ENCODE measurements around the gene ACTRT2. TPM values are rescaled to one million over a fixed set of nuclear protein-coding genes. Genes with fewer than 3 reads are reported as not detected.

Gene ACTRT2
- polyA plus RNA-seq, 1 donor: not detected

DNA sequence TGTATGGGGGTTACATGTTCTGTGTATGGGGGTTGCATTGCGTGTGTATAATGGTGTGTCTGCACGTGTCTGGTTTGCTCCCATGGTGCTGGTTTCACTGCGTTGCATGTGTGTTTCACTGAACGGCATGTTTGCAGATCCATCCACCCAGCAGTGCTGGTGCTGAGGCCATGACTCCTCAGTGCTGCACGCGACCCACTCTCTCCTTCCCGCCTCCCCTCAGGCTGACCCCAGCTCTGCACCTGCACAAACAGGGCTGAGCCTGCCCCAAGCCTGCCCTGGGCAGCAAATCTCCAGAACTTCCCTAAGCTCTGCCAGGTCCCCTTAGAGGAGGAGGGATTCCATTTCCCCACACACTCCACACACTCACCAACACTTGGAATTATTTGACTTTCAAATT is 18.7 kb downstream of the ACTRT2 start:
- Histone ChIP-seq H3K4me1 (ENCODE audit: control insufficient read depth, insufficient read depth, low read length) (no peaks in the 10 kb centered on the region), H3K36me3 (ENCODE audit: control insufficient read depth, insufficient read depth, low read length) (no peaks in the 10 kb centered on the region), H3K27ac (ENCODE audit: low read length) (no peak overlapping the region), H3K9me3 (ENCODE audit: control insufficient read depth, low read depth, low read length) (no peaks in the 10 kb centered on the region), H3K27me3 (ENCODE audit: control insufficient read depth, insufficient read depth, low read length) (peaks cover 3% of the 10 kb centered on the region), H3K4me3 (ENCODE audit: low read length) (no peak overlapping the region)
- WGBS (ENCODE audit: insufficient coverage, low lambda C conversion rate): no CpG with 5 or more reads among the region's 7 CpGs
- DNase-seq: no peak

- Histone ChIP-seq H3K36me3 (ENCODE audit: control insufficient read depth, insufficient read depth, low read length) (no peaks in the 10 kb centered on the region), H3K27me3 (ENCODE audit: control insufficient read depth, insufficient read depth, low read length) (peaks cover 8% of the 10 kb centered on the region), H3K27ac (ENCODE audit: low read length) (no peak overlapping the region), H3K4me1 (ENCODE audit: control insufficient read depth, insufficient read depth, low read length) (no peaks in the 10 kb centered on the region), H3K9me3 (ENCODE audit: control insufficient read depth, low read depth, low read length) (no peaks in the 10 kb centered on the region), H3K4me3 (ENCODE audit: low read length) (no peak overlapping the region)
- WGBS (ENCODE audit: insufficient coverage, low lambda C conversion rate): no CpG with 5 or more reads among the region's 9 CpGs
- DNase-seq: no peak
These were observed 21.2 kb downstream of the ACTRT2 start for GRCh38 chr1:3042481-3042880.

GRCh38 chr1:3049164-3049563 is 27.9 kb downstream of the ACTRT2 start:
- H3K36me3 ChIP-seq (ENCODE audit: control insufficient read depth, insufficient read depth, low read length): no peaks in the 10 kb centered on the region
- DNase-seq: no peak
- no peaks in the 10 kb centered on the region for H3K4me1 ChIP-seq (ENCODE audit: control insufficient read depth, insufficient read depth, low read length)
- no peak overlapping the region for H3K27ac ChIP-seq (ENCODE audit: low read length)
- peaks cover 10% of the 10 kb centered on the region for H3K27me3 ChIP-seq (ENCODE audit: control insufficient read depth, insufficient read depth, low read length)
- H3K9me3 ChIP-seq (ENCODE audit: control insufficient read depth, low read depth, low read length): peaks cover 3% of the 10 kb centered on the region
- H3K4me3 ChIP-seq (ENCODE audit: low read length): no peak overlapping the region
- WGBS (ENCODE audit: insufficient coverage, low lambda C conversion rate): no CpG with 5 or more reads among the region's 7 CpGs

DNA sequence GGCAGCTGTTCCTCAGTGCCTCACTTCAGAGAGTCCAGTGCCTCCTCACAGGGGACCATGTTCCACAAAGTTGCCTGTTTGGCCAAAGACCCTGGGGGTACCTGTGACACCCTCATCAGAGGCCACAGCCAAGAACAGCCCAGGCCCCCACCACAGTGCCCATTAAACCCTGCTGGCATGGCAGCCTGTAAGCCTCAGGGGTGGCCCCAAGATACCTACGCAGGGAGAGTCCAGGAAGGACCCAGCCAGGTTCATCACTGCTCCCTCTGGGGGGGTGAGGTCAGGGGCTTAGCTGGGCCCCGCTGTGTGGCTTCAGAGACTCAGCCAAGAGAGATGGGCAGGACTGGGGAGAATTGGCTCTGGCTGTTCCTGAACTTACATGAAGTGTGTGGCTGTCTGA is 28.6 kb downstream of the ACTRT2 start:
- H3K27ac ChIP-seq (ENCODE audit: low read length): no peak overlapping the region
- no peaks in the 10 kb centered on the region for H3K4me1 ChIP-seq (ENCODE audit: control insufficient read depth, insufficient read depth, low read length)
- H3K27me3 ChIP-seq (ENCODE audit: control insufficient read depth, insufficient read depth, low read length): peaks cover 15% of the 10 kb centered on the region
- H3K9me3 ChIP-seq (ENCODE audit: control insufficient read depth, low read depth, low read length): peaks cover 7% of the 10 kb centered on the region
- no peak overlapping the region for H3K4me3 ChIP-seq (ENCODE audit: low read length)
- no CpG with 5 or more reads among the region's 2 CpGs for WGBS (ENCODE audit: insufficient coverage, low lambda C conversion rate)
- no peak for DNase-seq
- no peaks in the 10 kb centered on the region for H3K36me3 ChIP-seq (ENCODE audit: control insufficient read depth, insufficient read depth, low read length)

DNA sequence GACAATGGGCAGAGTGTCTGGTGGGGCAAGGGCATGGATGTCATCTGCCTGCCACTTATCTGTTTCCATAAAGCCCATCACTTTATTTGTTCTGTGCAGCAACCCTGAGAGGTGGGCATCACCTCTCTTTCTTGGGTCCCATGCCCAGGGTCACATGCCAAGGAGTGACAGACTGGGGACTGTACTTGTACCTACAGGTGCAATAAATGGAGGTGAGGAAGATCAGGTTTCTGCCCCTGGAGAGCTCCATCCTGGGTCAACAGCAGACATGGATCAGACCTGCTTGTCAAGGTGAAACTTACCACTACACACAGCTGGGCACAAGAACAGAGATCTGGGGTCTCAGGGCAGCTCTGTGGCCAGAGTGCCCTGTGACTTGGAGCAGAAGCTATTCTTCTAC is 29.3 kb downstream of the ACTRT2 start:
- Histone ChIP-seq H3K27me3 (ENCODE audit: control insufficient read depth, insufficient read depth, low read length) (peaks cover 11% of the 10 kb centered on the region), H3K36me3 (ENCODE audit: control insufficient read depth, insufficient read depth, low read length) (no peaks in the 10 kb centered on the region), H3K27ac (ENCODE audit: low read length) (no peak overlapping the region), H3K4me1 (ENCODE audit: control insufficient read depth, insufficient read depth, low read length) (no peaks in the 10 kb centered on the region), H3K4me3 (ENCODE audit: low read length) (no peak overlapping the region), H3K9me3 (ENCODE audit: control insufficient read depth, low read depth, low read length) (peaks cover 7% of the 10 kb centered on the region)
- no peak for DNase-seq

GRCh38 chr1:3051270-3052268 is 30.3 kb downstream of the ACTRT2 start:
- no peak for DNase-seq
- Histone ChIP-seq H3K27me3 (ENCODE audit: control insufficient read depth, insufficient read depth, low read length) (peaks cover 10% of the 10 kb centered on the region), H3K9me3 (ENCODE audit: control insufficient read depth, low read depth, low read length) (peaks cover 7% of the 10 kb centered on the region), H3K4me3 (ENCODE audit: low read length) (no peak overlapping the region), H3K4me1 (ENCODE audit: control insufficient read depth, insufficient read depth, low read length) (no peaks in the 10 kb centered on the region), H3K27ac (ENCODE audit: low read length) (no peak overlapping the region), H3K36me3 (ENCODE audit: control insufficient read depth, insufficient read depth, low read length) (no peaks in the 10 kb centered on the region)
- 80% methylated on average over 2 of the region's 3 CpGs for WGBS (ENCODE audit: insufficient coverage, low lambda C conversion rate)

GRCh38 chr1:3052501-3052900 is 31.2 kb downstream of the ACTRT2 start:
- H3K27me3 ChIP-seq (ENCODE audit: control insufficient read depth, insufficient read depth, low read length): peaks cover 10% of the 10 kb centered on the region
- no peaks in the 10 kb centered on the region for H3K4me1 ChIP-seq (ENCODE audit: control insufficient read depth, insufficient read depth, low read length)
- peaks cover 7% of the 10 kb centered on the region for H3K9me3 ChIP-seq (ENCODE audit: control insufficient read depth, low read depth, low read length)
- H3K4me3 ChIP-seq (ENCODE audit: low read length): no peak overlapping the region
- no CpG with 5 or more reads among the region's 5 CpGs for WGBS (ENCODE audit: insufficient coverage, low lambda C conversion rate)
- no peaks in the 10 kb centered on the region for H3K36me3 ChIP-seq (ENCODE audit: control insufficient read depth, insufficient read depth, low read length)
- DNase-seq: no peak
- no peak overlapping the region for H3K27ac ChIP-seq (ENCODE audit: low read length)

- no peaks in the 10 kb centered on the region for H3K4me1 ChIP-seq (ENCODE audit: control insufficient read depth, insufficient read depth, low read length)
- H3K9me3 ChIP-seq (ENCODE audit: control insufficient read depth, low read depth, low read length): peaks cover 7% of the 10 kb centered on the region
- DNase-seq: no peak
- H3K27ac ChIP-seq (ENCODE audit: low read length): no peak overlapping the region
- no peaks in the 10 kb centered on the region for H3K36me3 ChIP-seq (ENCODE audit: control insufficient read depth, insufficient read depth, low read length)
- no CpG with 5 or more reads among the region's 9 CpGs for WGBS (ENCODE audit: insufficient coverage, low lambda C conversion rate)
- peaks cover 18% of the 10 kb centered on the region for H3K27me3 ChIP-seq (ENCODE audit: control insufficient read depth, insufficient read depth, low read length)
- H3K4me3 ChIP-seq (ENCODE audit: low read length): no peak overlapping the region
These were observed 32.2 kb downstream of the ACTRT2 start for GRCh38 chr1:3053366-3053980.

DNA sequence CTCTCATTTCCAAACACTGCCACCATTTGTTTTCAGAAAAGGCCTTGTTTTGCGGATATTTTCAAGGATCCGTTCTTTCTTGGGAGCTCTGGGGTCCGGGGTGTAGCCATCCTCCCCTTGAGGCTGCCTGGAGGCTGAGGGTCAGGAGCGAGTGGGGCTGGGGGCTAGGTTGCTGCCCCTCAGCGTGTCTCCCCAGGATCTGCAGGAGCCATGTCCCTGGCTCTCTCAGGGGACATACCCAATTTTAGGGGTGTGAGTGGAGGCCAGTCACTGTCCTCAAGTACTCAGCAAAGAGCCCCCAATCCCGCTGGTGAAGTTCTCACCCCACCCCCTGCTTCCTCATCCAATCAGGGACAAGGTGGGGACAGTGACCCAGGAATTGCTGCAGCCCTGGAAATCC is 32.7 kb downstream of the ACTRT2 start:
- peaks cover 22% of the 10 kb centered on the region for H3K27me3 ChIP-seq (ENCODE audit: control insufficient read depth, insufficient read depth, low read length)

DNA sequence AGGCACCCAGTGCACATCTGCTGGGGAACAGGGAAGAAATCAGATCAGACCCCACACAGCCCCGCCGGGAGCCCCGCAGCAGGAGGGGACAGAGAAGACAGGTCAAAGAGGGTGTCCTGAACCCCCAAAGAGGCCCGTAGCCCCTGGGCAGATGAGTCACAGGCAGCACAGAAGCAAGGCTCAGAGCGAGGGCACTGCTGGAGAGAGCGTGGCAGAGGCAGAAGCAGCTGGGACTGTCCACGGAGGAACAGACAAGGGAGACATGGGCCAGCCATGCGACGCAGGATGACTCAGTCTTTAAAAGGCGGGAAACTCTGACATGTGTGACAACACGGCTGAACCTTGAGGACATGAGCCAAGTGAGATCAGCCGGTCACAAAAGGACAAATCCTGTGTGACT is 33.2 kb downstream of the ACTRT2 start:
- Histone ChIP-seq H3K4me3 (ENCODE audit: low read length) (no peak overlapping the region), H3K27me3 (ENCODE audit: control insufficient read depth, insufficient read depth, low read length) (peaks cover 22% of the 10 kb centered on the region), H3K27ac (ENCODE audit: low read length) (no peak overlapping the region), H3K9me3 (ENCODE audit: control insufficient read depth, low read depth, low read length) (peaks cover 7% of the 10 kb centered on the region), H3K4me1 (ENCODE audit: control insufficient read depth, insufficient read depth, low read length) (no peaks in the 10 kb centered on the region), H3K36me3 (ENCODE audit: control insufficient read depth, insufficient read depth, low read length) (no peaks in the 10 kb centered on the region)
- DNase-seq: no peak
- WGBS (ENCODE audit: insufficient coverage, low lambda C conversion rate): no CpG with 5 or more reads among the region's 12 CpGs

More for the DNA sequence above, 32.7 kb downstream of the ACTRT2 start:
- Histone ChIP-seq H3K9me3 (ENCODE audit: control insufficient read depth, low read depth, low read length) (peaks cover 7% of the 10 kb centered on the region), H3K27ac (ENCODE audit: low read length) (no peak overlapping the region), H3K36me3 (ENCODE audit: control insufficient read depth, insufficient read depth, low read length) (no peaks in the 10 kb centered on the region), H3K4me1 (ENCODE audit: control insufficient read depth, insufficient read depth, low read length) (no peaks in the 10 kb centered on the region), H3K4me3 (ENCODE audit: low read length) (no peak overlapping the region)
- no CpG with 5 or more reads among the region's 6 CpGs for WGBS (ENCODE audit: insufficient coverage, low lambda C conversion rate)
- no peak for DNase-seq

Measured in large intestine (tissue), 3 donors.